PFSK-1 (cell line): ENCODE results near the gene SLCO2B1.

Experiments
- FOXP2 ChIP-seq: optimal IDR thresholded peaks from 2 replicates; pipeline ENCODE3; 2011; ENCODE audit warnings: borderline replicate concordance, control low read depth, inconsistent platforms; ENCODE audit not compliant: insufficient read depth; ENCODE audit errors: extremely low read length, extremely low read depth
- POLR2AphosphoS5 ChIP-seq: IDR thresholded peaks from 2 replicates; pipeline ENCODE4 v1.6.1; 2012; ENCODE audit warnings: low read depth, mild to moderate bottlenecking, control low read depth, low read length, moderate library complexity
- SIN3A ChIP-seq: IDR thresholded peaks from 2 replicates; pipeline ENCODE4 v1.6.1; 2012; ENCODE audit warnings: mild to moderate bottlenecking, low read length, moderate library complexity, borderline replicate concordance; ENCODE audit not compliant: insufficient read depth
- TAF1 ChIP-seq: IDR thresholded peaks from 2 replicates; pipeline ENCODE4 v1.6.1; 2012; ENCODE audit warnings: low read length, control low read depth, borderline replicate concordance; ENCODE audit not compliant: insufficient read depth
- TF ChIP-seq, protein P1 (sequence below), 2 experiments: IDR thresholded peaks; 2 replicates each; pipeline versions ENCODE4 v1.6.1 to v1.8.0; 2011 to 2012; ENCODE audit warnings: low read depth in 2 of 2, low read length in 2 of 2, control low read depth in 1 of 2, inconsistent platforms in 1 of 2, mild to moderate bottlenecking in 1 of 2, moderate library complexity in 1 of 2; ENCODE audit not compliant: insufficient read depth in 1 of 2

DNA sequence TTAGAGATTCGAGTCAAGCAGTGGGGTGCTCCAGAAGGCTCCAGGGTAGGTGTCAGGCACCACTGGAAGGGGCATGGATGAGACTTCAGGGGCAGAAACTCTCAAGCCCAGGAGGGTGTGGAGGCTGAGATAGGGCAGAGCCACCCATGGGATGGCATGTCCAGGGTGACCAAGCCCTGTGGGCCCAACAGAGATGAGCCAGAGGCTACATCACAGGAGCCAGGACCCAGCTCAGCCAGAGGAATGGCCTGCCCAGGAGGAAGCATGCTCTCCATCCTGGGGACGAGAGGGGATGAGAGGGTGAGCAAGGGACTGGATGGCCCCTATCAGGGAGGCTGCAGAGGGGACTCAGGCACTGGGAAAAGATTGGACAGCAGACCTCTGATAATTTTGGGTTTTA lies 42.8 kb downstream of the SLCO2B1 start:
- TF ChIP-seq POLR2AphosphoS5 = no peak
- TF ChIP-seq SIN3A = no peak
- TF ChIP-seq, protein P1, sequence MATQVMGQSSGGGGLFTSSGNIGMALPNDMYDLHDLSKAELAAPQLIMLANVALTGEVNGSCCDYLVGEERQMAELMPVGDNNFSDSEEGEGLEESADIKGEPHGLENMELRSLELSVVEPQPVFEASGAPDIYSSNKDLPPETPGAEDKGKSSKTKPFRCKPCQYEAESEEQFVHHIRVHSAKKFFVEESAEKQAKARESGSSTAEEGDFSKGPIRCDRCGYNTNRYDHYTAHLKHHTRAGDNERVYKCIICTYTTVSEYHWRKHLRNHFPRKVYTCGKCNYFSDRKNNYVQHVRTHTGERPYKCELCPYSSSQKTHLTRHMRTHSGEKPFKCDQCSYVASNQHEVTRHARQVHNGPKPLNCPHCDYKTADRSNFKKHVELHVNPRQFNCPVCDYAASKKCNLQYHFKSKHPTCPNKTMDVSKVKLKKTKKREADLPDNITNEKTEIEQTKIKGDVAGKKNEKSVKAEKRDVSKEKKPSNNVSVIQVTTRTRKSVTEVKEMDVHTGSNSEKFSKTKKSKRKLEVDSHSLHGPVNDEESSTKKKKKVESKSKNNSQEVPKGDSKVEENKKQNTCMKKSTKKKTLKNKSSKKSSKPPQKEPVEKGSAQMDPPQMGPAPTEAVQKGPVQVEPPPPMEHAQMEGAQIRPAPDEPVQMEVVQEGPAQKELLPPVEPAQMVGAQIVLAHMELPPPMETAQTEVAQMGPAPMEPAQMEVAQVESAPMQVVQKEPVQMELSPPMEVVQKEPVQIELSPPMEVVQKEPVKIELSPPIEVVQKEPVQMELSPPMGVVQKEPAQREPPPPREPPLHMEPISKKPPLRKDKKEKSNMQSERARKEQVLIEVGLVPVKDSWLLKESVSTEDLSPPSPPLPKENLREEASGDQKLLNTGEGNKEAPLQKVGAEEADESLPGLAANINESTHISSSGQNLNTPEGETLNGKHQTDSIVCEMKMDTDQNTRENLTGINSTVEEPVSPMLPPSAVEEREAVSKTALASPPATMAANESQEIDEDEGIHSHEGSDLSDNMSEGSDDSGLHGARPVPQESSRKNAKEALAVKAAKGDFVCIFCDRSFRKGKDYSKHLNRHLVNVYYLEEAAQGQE (IDR thresholded peaks at IDR 0.05; ENCODE audit: insufficient read depth in 1 of 2, low read depth in 2 of 2, low read length in 2 of 2) = no peak
- TF ChIP-seq TAF1 = no peak
- TF ChIP-seq FOXP2 = no peak
